Measurements from ENCODE around the gene MOCS3. TPM values are rescaled to one million over a fixed set of nuclear protein-coding genes. Genes with fewer than 3 reads are reported as not detected.

The MOCS3 gene
- total and polyA plus RNA-seq, 7 donors: 1.2 to 3.9 (median 3.6) TPM

- DNase-seq: no peak
- no peak for TF ChIP-seq EP300 (IDR thresholded peaks at IDR 0.05)
- TF ChIP-seq POLR2AphosphoS5 (IDR thresholded peaks at IDR 0.05): no peak
- TF ChIP-seq, protein P1, sequence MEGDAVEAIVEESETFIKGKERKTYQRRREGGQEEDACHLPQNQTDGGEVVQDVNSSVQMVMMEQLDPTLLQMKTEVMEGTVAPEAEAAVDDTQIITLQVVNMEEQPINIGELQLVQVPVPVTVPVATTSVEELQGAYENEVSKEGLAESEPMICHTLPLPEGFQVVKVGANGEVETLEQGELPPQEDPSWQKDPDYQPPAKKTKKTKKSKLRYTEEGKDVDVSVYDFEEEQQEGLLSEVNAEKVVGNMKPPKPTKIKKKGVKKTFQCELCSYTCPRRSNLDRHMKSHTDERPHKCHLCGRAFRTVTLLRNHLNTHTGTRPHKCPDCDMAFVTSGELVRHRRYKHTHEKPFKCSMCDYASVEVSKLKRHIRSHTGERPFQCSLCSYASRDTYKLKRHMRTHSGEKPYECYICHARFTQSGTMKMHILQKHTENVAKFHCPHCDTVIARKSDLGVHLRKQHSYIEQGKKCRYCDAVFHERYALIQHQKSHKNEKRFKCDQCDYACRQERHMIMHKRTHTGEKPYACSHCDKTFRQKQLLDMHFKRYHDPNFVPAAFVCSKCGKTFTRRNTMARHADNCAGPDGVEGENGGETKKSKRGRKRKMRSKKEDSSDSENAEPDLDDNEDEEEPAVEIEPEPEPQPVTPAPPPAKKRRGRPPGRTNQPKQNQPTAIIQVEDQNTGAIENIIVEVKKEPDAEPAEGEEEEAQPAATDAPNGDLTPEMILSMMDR (IDR thresholded peaks at IDR 0.05): no peak
- no peak for TF ChIP-seq POLR2A (IDR thresholded peaks at IDR 0.05)
- Histone ChIP-seq H3K4me3 (no peak overlapping the region), H3K36me3 (no peaks in the 10 kb centered on the region), H3K27ac (no peak overlapping the region), H3K27me3 (peaks cover 0 to 3% (median 0%) of the 10 kb centered on the region in 3 donors), H3K4me1 (no peaks in the 10 kb centered on the region), H3K9me3 (no peaks in the 10 kb centered on the region)
- WGBS, 2 donors: 84 to 85% methylated on average over 21 of the region's 21 CpGs
- intact Hi-C loops (cut with DNase I): no loop called here
Observed at GRCh38 chr20:51003753-51004152, 45.1 kb downstream of the MOCS3 start.

DNA sequence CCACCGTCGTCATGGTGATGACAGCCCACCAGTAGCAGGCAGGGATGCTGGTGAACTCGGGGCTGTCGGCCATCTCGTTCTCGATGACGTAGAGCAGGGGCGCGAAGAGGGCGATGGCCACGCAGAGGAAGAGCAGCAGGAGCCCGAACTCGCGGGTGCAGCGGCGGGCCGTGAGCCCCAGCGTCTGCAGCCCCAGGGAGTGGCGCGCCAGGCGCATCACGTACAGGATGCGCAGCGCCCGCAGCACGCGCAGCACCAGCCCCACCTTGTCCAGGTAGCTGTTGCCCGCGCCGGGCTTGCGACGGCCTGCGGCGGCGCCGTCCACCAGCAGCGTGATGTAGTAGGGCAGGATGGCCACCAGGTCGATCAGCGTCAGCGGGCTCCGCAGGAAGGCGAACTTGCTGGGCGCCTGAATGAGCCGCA is 45.7 kb downstream of the MOCS3 start:
- DNase-seq: no peak
- Histone ChIP-seq H3K4me1 (no peaks in the 10 kb centered on the region), H3K36me3 (no peaks in the 10 kb centered on the region), H3K27me3 (peaks cover 0 to 3% (median 0%) of the 10 kb centered on the region in 3 donors), H3K27ac (no peak overlapping the region), H3K9me3 (no peaks in the 10 kb centered on the region), H3K4me3 (no peak overlapping the region)
- intact Hi-C loops (cut with DNase I): no loop called here
- 96 to 97% methylated on average over 44 of the region's 44 CpGs for WGBS, 2 donors
- TF ChIP-seq, protein P1 (IDR thresholded peaks at IDR 0.05): no peak

DNA sequence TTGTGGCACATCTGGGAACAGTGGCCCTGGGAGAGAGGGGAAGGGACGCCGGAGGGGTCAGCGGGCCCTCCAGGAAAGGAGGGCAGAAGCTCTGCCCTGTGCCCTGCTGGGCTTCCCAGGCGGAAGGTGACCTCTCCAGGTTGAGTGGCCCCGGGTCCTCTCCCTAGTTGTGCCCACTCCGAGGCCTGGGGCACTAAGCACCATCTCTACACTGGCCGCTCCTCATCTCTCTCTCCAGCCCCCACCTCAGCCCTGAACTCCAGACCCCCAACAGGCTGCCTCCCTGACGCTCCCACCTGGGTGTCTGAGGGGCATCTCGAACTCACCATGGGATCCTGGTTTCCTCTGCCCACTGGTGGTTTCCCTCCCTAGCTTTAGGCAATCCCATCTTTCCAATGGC is 46.2 kb downstream of the MOCS3 start:
- TF ChIP-seq, protein P1 (IDR thresholded peaks at IDR 0.05): no peak
- Histone ChIP-seq H3K4me3 (no peak overlapping the region), H3K9me3 (no peaks in the 10 kb centered on the region), H3K27me3 (peaks cover 0 to 3% (median 0%) of the 10 kb centered on the region in 3 donors), H3K27ac (no peak overlapping the region), H3K36me3 (no peaks in the 10 kb centered on the region), H3K4me1 (no peaks in the 10 kb centered on the region)
- intact Hi-C loops (cut with DNase I): no loop called here
- DNase-seq: no peak
- WGBS, 2 donors: 93 to 95% methylated on average over 9 of the region's 9 CpGs

GRCh38 chr20:51005214-51005613 is 46.6 kb downstream of the MOCS3 start:
- WGBS, 2 donors: 93% methylated on average over 7 of the region's 7 CpGs
- Histone ChIP-seq H3K36me3 (no peaks in the 10 kb centered on the region), H3K4me3 (no peak overlapping the region), H3K9me3 (no peaks in the 10 kb centered on the region), H3K27ac (no peak overlapping the region), H3K27me3 (peaks cover 0 to 3% (median 0%) of the 10 kb centered on the region in 3 donors), H3K4me1 (no peaks in the 10 kb centered on the region)
- intact Hi-C loops (cut with DNase I): no loop called here
- DNase-seq: no peak
- TF ChIP-seq, protein P1 (IDR thresholded peaks at IDR 0.05): no peak
- TF ChIP-seq POLR2A (IDR thresholded peaks at IDR 0.05) (no peak), POLR2AphosphoS5 (IDR thresholded peaks at IDR 0.05) (no peak), EP300 (IDR thresholded peaks at IDR 0.05) (no peak)

GRCh38 chr20:51008718-51009117 is 50.1 kb downstream of the MOCS3 start:
- intact Hi-C loops (cut with DNase I): no loop called here
- Histone ChIP-seq H3K36me3 (no peaks in the 10 kb centered on the region), H3K4me1 (no peaks in the 10 kb centered on the region), H3K27me3 (peaks cover 0 to 11% (median 0%) of the 10 kb centered on the region in 3 donors), H3K9me3 (no peaks in the 10 kb centered on the region), H3K4me3 (no peak overlapping the region), H3K27ac (no peak overlapping the region)
- TF ChIP-seq, protein P1 (IDR thresholded peaks at IDR 0.05): no peak
- no peak for TF ChIP-seq POLR2AphosphoS5 (IDR thresholded peaks at IDR 0.05)
- no peak for TF ChIP-seq POLR2A (IDR thresholded peaks at IDR 0.05)
- no peak for DNase-seq
- 18 to 65% methylated on average over 5 of the region's 5 CpGs for WGBS, 2 donors

All from sigmoid colon (tissue), 7 donors.